GM18870 (cell line): Measurements from ENCODE around the gene LSM5.

ENCODE experiments used
- ATAC-seq: cut with Tn5 transposase; IDR thresholded peaks from one replicate; pipeline ENCODE4 v1.9.1; 2021; ENCODE audit warnings: moderate library complexity; ENCODE audit not compliant: unreplicated experiment

The LSM5 gene

GRCh38 chr7:32462977-32463376 is 27.2 kb downstream of the LSM5 start:
- ATAC-seq, result no peak

DNA sequence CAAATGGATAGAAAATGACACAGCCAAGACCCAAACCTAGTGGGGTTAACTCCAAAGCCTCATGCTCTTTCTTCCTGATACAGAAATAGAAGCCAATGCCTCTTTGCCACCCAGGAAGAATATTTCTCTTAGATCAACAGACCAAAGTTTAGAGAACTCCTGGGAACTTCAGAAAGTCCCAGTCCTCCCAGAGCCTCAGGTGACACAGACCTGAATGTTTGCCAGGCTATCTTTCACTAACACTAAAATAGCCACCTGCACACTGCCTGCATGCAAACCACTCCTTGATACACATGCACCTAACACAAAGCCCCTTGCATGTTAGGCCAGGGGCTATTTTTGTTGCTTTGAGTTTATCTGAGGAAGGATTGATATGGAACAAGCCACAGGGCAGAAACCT is 27.7 kb downstream of the LSM5 start:
- no peak for ATAC-seq

DNA sequence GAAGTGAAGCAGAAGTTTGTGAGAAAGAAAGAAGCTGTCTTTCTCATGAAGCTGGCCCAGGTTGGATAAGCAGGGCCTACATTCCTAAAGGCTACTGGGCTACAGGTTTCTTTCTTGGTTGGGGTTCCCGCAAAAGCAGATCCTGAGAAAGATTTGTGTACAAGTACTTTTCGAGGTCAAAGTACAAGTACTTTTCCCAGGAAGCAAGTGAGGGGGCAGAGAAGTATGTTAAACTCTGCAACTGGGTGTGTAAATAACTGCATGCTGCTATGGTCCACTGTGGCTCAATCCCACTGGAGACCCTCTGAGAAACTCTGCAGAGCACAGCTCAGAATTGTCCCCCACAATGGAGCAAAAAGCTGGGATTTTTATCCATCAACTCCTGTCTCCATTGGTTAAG is 28.7 kb downstream of the LSM5 start:
- ATAC-seq, result no peak

- no peak for ATAC-seq
Observed at GRCh38 chr7:32459788-32460187, 30.4 kb downstream of the LSM5 start.

GRCh38 chr7:32458025-32458424 is 32.2 kb downstream of the LSM5 start:
- ATAC-seq, result no peak

DNA sequence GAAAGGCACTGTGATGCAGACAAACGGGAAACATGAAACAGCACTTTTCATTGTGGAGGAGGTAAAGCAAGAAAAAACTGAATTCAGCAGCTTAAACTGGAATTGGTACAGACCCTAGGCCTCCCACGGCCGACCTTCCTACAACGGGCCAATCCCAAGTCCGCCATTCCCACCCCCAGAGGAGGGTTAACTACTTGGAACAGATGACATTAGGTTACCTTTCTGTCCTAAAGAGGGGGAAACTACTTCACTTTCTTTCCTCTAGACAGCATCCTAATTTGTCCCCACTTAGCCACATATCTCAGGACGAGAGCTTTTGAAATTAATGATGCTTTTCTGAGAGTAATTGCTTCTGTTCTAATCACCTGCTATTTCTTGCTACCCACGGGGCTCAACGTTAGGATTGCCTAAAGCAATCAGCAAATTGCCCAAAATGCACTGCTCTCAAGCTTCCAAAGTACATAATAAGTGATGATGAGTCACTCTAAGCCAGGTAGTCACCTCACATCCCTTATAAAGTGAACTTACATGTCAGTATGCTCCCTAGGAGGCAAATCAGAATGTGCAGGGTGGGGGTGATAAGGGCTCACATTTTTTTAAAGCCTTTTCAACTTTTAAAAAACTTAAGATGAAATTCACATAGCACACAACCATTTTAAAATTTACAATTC is 36.7 kb downstream of the LSM5 start:
- ATAC-seq, result no peak

GRCh38 chr7:32447218-32447617 is 43.0 kb downstream of the LSM5 start:
- ATAC-seq, result no peak

GRCh38 chr7:32436146-32436928 is 53.8 kb downstream of the LSM5 start:
- ATAC-seq, result no peak
